Measurements from ENCODE around the gene DNALI1. TPM values are rescaled to one million over a fixed set of nuclear protein-coding genes. Genes with fewer than 3 reads are reported as not detected.
"Not testable (repeated sequence)": the region's sequence is repeated elsewhere in the genome, so short reads cannot be mapped to it uniquely, and the experiment has no call there.

DNALI1 gene
- total and polyA plus RNA-seq, 7 donors = 0.82 to 2.1 (median 1.2) TPM

- peak in 1 of 4 donors; percentile 15 for ATAC-seq
- Histone ChIP-seq H3K9me3 (no peaks in the 10 kb centered on the region), H3K36me3 (ENCODE audit: insufficient read depth in 1 of 2, low read depth in 1 of 2) (peaks cover 2 to 30% of the 10 kb centered on the region in 2 donors), H3K27me3 (ENCODE audit: insufficient read depth in 3 of 3, low read length in 2 of 3) (no peaks in the 10 kb centered on the region), H3K27ac (peak overlapping the region; percentile 62), H3K4me3 (no peak overlapping the region), H3K4me1 (peaks cover 18% of the 10 kb centered on the region)
- intact Hi-C loops (cut with DNase I) = no loop called here
- 69 to 90% (median 75%) methylated on average over 4 of the region's 4 CpGs for WGBS, 3 donors
- TF ChIP-seq CTCF (IDR thresholded peaks at IDR 0.05) = no peak
- no peak for DNase-seq
These were observed 23.2 kb upstream of the DNALI1 start for GRCh38 chr1:37533317-37534093.

DNA sequence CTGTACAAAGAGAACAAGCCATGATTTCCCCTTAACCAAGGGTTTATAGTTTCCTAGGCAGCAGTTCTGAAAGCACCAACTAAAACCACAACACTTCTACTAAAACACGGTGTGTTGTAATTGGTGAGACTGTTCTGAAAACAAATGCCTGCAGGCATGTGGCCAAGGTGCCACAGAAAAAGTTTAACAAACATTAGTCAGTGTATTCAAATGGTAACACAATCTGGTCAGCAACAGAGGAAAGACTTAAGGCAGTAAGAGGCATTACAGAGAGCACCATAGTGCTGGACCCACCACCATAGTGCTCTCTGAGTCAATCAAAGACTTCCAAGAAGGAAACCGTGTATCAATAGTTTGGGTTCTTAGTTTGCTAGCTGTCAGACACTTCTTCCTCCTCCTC lies 19.4 kb upstream of the DNALI1 start:
- no peaks in the 10 kb centered on the region for H3K9me3 ChIP-seq
- H3K36me3 ChIP-seq (ENCODE audit: insufficient read depth in 1 of 2, low read depth in 1 of 2) = peaks cover 7 to 69% of the 10 kb centered on the region in 2 donors
- WGBS, 3 donors = 78 to 86% (median 84%) methylated on average over 2 of the region's 2 CpGs
- no peak overlapping the region for H3K4me3 ChIP-seq
- no peak overlapping the region for H3K27ac ChIP-seq
- no peaks in the 10 kb centered on the region for H3K27me3 ChIP-seq (ENCODE audit: insufficient read depth in 3 of 3, low read length in 2 of 3)
- intact Hi-C loops (cut with DNase I) = no loop called here
- ATAC-seq (peak in 3 of 4 donors; percentile 28 to 45 (median 41)), DNase-seq (no peak)
- TF ChIP-seq CTCF (IDR thresholded peaks at IDR 0.05) = no peak
- peaks cover 18% of the 10 kb centered on the region for H3K4me1 ChIP-seq

DNA sequence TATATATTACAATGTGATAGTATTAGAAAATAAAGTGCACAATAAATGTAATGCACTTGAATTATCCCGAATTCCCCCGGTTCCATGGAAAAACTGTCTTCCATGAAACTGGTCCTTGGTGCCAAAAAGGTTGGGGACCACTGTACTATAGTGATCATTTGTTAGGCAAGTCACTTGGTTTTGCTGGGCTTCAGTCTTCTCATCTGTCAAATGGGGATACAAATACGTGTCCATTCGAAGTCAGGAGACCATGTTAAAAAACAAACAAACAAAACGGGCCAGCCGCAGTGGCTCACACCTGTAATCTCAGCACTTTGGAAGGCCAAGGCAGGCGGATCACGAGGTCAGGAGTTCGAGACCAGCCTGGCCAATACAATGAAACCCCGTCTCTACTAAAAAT lies 17.6 kb upstream of the DNALI1 start:
- WGBS, 3 donors = 91 to 95% (median 94%) methylated on average over 10 of the region's 10 CpGs
- peaks cover 7 to 77% of the 10 kb centered on the region in 2 donors for H3K36me3 ChIP-seq (ENCODE audit: insufficient read depth in 1 of 2, low read depth in 1 of 2)

DNA sequence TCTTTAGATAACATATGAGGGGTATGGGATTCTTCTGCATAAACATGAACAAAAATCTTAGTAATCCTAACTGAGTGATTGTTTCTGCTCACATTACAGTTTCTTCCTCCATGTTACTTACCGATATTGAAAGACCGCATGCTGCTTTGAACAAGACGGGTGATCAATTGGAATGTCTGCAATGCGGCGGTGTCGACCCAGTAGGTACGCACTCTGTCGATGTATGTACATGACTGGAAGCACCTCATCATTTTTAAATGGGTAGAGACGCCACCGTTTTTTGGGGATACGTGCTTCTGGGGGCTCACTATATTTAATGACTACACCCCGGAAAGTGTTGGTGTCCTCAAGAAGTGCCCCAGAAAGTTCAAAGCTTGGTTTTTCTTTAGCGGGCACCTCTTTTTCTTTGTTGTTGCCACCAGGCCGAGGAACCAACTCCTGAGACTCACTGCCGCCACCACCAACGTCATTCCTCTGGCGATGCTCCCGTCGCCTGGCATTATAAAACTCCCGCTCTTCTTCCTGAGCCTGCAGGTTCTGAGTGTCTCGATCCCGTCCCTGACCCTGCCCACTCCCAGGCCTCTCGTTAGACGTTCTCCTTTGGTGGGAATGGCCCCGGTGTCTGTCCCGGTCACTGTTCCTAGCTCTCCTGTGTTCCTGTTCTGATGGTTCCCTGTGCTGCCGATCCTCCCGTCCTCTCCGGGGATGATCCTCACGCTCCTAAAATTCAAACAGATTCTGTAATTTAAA lies 16.5 kb upstream of the DNALI1 start:
- Histone ChIP-seq H3K4me3 (no peak overlapping the region), H3K36me3 (ENCODE audit: insufficient read depth in 1 of 2, low read depth in 1 of 2) (peaks cover 10 to 87% of the 10 kb centered on the region in 2 donors), H3K27ac (no peak overlapping the region), H3K4me1 (no peaks in the 10 kb centered on the region), H3K9me3 (no peaks in the 10 kb centered on the region), H3K27me3 (ENCODE audit: insufficient read depth in 3 of 3, low read length in 2 of 3) (no peaks in the 10 kb centered on the region)
- DNase-seq = no peak
- no peak for ATAC-seq
- TF ChIP-seq CTCF (IDR thresholded peaks at IDR 0.05) = no peak
- WGBS, 3 donors = 93 to 95% (median 93%) methylated on average over 30 of the region's 30 CpGs
- intact Hi-C loops (cut with DNase I) = no loop called here

More for the DNA sequence above, 17.6 kb upstream of the DNALI1 start:
- DNase-seq; H3K27ac ChIP-seq; H3K4me3 ChIP-seq; H3K4me1 ChIP-seq; ATAC-seq; H3K9me3 ChIP-seq; H3K27me3 ChIP-seq (ENCODE audit: insufficient read depth in 3 of 3, low read length in 2 of 3); intact Hi-C loops (cut with DNase I): not testable (repeated sequence)

DNA sequence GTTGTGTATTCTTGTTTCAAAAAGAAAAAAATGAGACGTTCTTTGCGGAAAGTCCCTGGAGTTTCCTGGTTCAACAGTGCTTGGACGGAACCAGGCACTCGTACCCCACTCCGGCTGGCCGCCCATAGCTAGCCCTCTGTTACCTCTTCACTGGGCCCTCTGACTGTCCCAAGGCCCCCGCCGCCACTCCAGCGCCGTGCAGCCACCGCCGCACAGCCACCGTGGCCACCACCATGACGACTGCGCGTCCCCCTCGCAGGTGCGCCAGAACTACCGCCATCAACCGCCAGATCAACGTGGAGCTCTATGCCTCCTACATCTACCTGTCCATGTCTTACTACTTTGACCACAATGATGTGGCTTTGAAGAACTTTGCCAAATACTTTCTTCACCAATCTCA lies 12.2 kb upstream of the DNALI1 start:
- intact Hi-C loops (cut with DNase I) = no loop called here
- no peak for ATAC-seq
- no peak overlapping the region for H3K4me3 ChIP-seq
- TF ChIP-seq CTCF (IDR thresholded peaks at IDR 0.05) = no peak
- no peak for DNase-seq
- H3K27me3 ChIP-seq (ENCODE audit: insufficient read depth in 3 of 3, low read length in 2 of 3) = no peaks in the 10 kb centered on the region
- WGBS, 3 donors = 96 to 97% (median 97%) methylated on average over 21 of the region's 21 CpGs
- no peaks in the 10 kb centered on the region for H3K9me3 ChIP-seq
- peaks cover 5 to 90% of the 10 kb centered on the region in 2 donors for H3K36me3 ChIP-seq (ENCODE audit: insufficient read depth in 1 of 2, low read depth in 1 of 2)
- no peaks in the 10 kb centered on the region for H3K4me1 ChIP-seq
- H3K27ac ChIP-seq = no peak overlapping the region

Data from psoas muscle (tissue), 8 donors.